Measurements from ENCODE around the gene TGFA. TPM values are rescaled to one million over a fixed set of nuclear protein-coding genes. Genes with fewer than 3 reads are reported as not detected.

TGFA gene
- total RNA-seq, 1 donor from 2014 or later, result 1.0 TPM

- ATAC-seq (no peak), DNase-seq (ENCODE audit: missing footprints) (no peak)
- intact Hi-C loops (cut with DNase I), result no loop called here
These were observed 102.9 kb downstream of the TGFA start for GRCh38 chr2:70450641-70451250.

DNA sequence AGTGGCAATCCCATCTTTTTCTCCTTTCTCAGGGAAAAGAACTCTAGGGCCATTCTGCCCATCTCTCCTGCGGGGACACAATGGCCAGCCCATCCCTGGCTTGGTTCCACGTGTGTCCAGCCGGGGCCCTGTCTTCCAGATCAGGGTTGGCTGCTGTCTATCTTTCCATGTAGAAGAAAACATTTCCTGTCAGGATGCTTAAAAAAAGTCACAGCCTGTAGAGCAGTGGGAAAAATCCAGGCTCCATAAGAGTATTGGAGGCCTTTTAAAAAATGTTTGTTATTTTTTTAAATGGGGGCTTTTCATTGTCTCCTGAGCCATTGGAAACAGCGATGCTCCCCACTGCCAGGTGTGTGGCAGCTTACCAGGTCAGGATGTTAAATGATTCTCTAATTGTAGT lies 105.6 kb downstream of the TGFA start:
- ATAC-seq, result no peak
- intact Hi-C loops (cut with DNase I), result no loop called here
- no peak for DNase-seq (ENCODE audit: missing footprints)

- DNase-seq (ENCODE audit: missing footprints) (no peak), ATAC-seq (no peak)
- intact Hi-C loops (cut with DNase I), result no loop called here
These were observed 109.9 kb downstream of the TGFA start for GRCh38 chr2:70443726-70444125.

- ATAC-seq (no peak), DNase-seq (ENCODE audit: missing footprints) (no peak)
- intact Hi-C loops (cut with DNase I), result no loop called here
These were observed 110.6 kb downstream of the TGFA start for GRCh38 chr2:70443078-70443465.

DNA sequence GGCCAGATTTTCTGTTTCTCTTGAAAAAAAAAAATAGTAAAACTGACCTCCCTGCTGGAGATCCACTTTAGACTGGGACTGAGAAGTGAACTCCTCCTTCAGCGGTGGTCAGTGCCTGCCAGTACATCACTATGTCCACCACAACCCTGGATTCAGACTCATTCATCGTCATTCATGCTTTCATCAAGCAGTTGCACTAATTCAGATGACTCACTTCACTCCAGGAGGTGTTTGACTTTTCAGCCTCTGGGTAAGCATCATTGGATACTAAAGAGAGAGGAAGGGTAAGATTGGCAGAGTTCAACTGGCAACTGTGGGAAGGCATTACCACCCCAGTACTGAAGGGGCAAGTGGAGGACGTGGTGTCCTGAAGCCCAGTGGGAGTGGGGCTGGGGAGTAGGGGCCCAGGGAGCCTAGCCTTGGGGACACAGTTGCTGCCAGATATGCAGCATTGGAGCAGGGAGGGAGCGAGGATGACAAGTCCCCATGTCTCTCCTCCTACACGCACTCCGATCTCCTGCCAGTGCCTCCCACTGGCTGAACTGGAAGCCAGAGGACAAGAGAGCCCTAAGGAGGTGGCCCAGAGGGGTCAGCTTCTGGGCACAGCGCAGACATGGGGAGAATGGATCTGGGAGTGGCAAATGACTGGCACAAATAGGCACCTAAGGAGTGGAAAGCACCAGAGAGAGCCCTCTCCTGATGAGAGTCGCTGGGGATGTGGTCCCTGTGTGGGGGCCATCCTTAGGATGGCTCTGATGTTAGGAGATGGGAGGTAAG lies 111.1 kb downstream of the TGFA start:
- ATAC-seq (no peak), DNase-seq (ENCODE audit: missing footprints) (no peak)
- intact Hi-C loops (cut with DNase I), result no loop called here

- intact Hi-C loops (cut with DNase I), result no loop called here
- DNase-seq (ENCODE audit: missing footprints) (no peak), ATAC-seq (no peak)
These were observed 113.0 kb downstream of the TGFA start for GRCh38 chr2:70440621-70441020.

GRCh38 chr2:70435138-70435537 lies 118.5 kb downstream of the TGFA start:
- intact Hi-C loops (cut with DNase I), result no loop called here
- no peak for DNase-seq (ENCODE audit: missing footprints)
- ATAC-seq, result no peak

- intact Hi-C loops (cut with DNase I), result no loop called here
- DNase-seq (ENCODE audit: missing footprints) (no peak), ATAC-seq (no peak)
These were observed 120.3 kb downstream of the TGFA start for GRCh38 chr2:70433315-70433714.

- DNase-seq (ENCODE audit: missing footprints), result no peak
- intact Hi-C loops (cut with DNase I), result no loop called here
- no peak for ATAC-seq
These were observed 121.8 kb downstream of the TGFA start for GRCh38 chr2:70431716-70432347.

DNA sequence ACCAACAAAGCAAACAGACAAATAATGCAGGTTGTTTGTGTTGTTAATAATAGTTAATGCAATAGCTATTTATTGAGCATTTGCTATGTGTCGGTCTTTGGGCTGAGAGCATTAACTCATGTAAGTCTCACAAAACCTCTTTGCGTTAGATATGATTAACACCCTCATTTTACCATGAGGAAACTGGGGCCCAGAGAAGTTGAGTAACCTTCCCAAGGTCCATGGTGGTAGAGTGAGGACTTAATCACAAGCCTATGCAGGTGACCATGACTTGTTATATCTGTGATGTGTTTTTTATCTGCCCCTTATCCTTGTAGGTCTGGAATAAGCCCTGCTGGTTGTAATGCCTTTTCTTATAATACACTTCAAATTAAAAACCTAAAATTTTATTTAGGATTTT lies 127.3 kb downstream of the TGFA start:
- ATAC-seq (no peak), DNase-seq (ENCODE audit: missing footprints) (no peak)
- intact Hi-C loops (cut with DNase I), result no loop called here

GRCh38 chr2:70425682-70426301 lies 127.8 kb downstream of the TGFA start:
- intact Hi-C loops (cut with DNase I), result no loop called here
- DNase-seq (ENCODE audit: missing footprints), result no peak
- ATAC-seq, result peak; percentile 20

DNA sequence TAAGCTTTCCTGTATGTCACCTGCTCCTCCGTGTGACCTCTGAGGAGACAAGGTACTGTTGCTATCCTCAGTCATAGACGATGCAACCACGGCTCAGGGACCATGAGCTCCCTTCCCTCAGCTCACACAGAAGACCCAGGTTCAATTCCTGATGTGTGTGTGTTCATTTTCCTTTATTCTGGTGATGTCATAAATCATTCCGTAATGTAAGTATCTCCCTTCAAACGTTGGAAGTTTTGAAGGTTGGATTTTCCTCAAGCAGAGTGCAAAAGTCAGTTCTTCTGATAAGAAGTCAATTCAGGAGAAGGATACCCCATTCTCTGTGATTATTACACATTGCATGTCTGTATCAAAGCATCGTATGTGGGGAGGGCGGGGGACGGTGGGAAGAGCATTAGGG lies 132.9 kb downstream of the TGFA start:
- DNase-seq (ENCODE audit: missing footprints) (no peak), ATAC-seq (no peak)
- intact Hi-C loops (cut with DNase I), result no loop called here

DNA sequence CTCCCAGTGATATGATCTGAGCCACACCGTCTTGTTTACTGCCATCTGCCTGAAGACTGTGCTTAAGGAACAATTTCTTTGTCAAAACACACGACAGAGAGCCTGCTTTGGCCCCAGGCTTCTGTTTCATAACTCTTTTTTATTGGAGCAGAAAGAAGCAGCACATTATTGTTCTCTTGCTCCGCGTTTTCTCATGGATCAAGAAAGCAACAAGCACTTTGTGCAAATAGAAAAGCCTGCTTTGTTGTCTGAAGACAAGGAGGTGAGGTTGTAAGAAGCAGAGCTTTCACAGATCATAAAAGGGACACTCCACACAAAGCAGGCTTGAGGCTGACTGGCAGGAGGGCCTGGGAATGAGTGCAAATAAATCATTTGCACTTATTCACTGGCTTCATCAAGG lies 133.5 kb downstream of the TGFA start:
- DNase-seq (ENCODE audit: missing footprints), result no peak

DNA sequence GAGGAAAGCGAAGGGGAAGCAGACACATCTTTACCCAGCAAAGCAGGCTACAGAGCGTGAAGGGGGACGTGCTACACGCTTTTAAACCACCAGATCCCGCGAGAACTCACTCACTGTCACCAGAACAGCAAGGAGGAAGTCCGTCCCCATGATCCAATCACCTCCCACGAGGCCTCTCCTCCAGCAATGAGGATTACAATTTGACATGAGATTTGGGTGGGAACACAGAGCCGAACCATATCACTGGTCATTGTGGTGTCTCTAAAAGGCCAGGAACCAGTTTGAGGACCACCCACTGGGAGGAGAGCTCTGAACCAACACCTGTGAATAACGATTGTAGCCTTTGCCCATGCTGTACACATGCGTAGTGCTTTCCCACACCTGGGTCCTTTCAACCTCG lies 135.1 kb downstream of the TGFA start:
- intact Hi-C loops (cut with DNase I), result no loop called here

More for the DNA sequence above, 133.5 kb downstream of the TGFA start:
- no peak for ATAC-seq
- intact Hi-C loops (cut with DNase I), result no loop called here

GRCh38 chr2:70417011-70417410 lies 136.6 kb downstream of the TGFA start:
- DNase-seq (ENCODE audit: missing footprints), result no peak
- no peak for ATAC-seq
- intact Hi-C loops (cut with DNase I), result no loop called here

More for the DNA sequence above, 135.1 kb downstream of the TGFA start:
- ATAC-seq (no peak), DNase-seq (ENCODE audit: missing footprints) (no peak)

GRCh38 chr2:70412294-70413070 lies 141.1 kb downstream of the TGFA start:
- intact Hi-C loops (cut with DNase I), result no loop called here
- ATAC-seq (no peak), DNase-seq (ENCODE audit: missing footprints) (peak; percentile 54)

DNA sequence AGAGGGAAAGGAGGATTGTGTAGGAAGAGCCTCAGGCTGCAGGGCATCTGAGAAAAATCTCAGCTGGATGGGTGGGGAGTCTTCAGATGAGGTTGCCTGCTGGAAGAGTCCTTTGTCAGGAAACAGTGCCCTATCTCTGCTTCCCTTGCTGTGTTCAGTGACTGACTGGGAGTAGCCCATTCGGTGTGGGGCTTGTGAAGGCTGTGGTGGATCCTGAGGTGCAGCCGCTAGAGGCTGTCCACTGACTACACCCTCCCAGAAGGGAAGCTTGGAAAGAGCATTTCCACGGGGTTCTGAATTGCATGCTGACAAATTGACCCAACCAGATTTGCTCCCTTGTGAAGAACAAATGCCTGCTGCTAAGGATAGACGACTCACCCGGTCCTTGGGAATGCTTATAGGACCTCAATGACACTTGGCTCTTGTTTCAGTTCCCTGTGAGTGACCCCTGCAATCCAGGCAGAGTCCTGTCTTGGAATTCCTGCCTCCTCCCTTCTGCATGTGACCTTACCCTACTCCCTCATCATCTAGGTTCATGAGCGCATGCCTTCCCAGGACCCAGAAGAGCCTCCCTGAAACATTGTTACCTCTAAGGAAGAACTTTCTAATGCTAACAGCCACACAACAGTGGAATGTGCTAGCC lies 142.0 kb downstream of the TGFA start:
- DNase-seq (ENCODE audit: missing footprints), result no peak
- intact Hi-C loops (cut with DNase I), result no loop called here
- no peak for ATAC-seq

- DNase-seq (ENCODE audit: missing footprints) (no peak), ATAC-seq (no peak)
- intact Hi-C loops (cut with DNase I), result no loop called here
These were observed 150.2 kb downstream of the TGFA start for GRCh38 chr2:70403267-70404053.
